Measurements from ENCODE around the gene APOC1. TPM values are rescaled to one million over a fixed set of nuclear protein-coding genes. Genes with fewer than 3 reads are reported as not detected.

Gene APOC1
- total RNA-seq, 2 experiments from 2014 or later: 1.9 TPM; not detected in 1

DNA sequence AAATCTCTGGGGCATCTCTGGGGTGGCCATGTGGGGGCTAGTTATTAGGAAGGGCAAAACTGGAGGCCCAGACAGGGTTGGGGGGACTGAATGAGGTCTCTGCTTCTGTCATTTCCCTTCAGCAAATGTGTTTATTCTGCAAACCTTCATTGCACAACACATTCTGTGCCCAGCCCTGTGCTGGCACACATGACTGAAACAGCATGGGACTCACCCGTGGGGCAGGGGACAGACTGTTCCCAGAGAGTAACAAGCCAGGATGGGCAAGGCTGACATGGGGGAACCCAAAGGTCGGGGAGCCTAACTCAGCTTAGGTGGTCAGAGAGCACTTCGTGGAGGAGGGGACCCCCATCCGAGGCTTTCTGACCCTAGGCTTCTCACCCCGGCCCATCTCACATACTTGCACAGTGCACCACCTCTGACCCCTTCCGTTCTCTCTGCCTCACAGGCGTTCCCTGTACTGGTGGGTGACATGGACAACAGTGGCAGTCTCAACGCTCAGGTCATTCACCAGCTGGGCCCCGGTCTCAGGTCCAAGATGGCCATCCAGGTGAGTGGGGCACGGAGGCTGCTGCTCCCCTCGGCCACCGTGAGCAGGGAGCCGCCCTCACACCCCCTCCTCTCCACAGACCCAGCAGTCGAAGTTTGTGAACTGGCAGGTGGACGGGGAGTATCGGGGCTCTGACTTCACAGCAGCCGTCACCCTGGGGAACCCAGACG lies 20.9 kb upstream of the APOC1 start:
- H3K27me3 Mint-ChIP-seq: no peaks in the 10 kb centered on the region
- peaks cover 38% of the 10 kb centered on the region for H3K4me1 Mint-ChIP-seq
- ATAC-seq (no peak), DNase-seq (no peak)
- CTCF ChIA-PET: no interaction called here
- no peaks in the 10 kb centered on the region for H3K9me3 Mint-ChIP-seq (ENCODE audit: low read depth)
- H3K4me3 Mint-ChIP-seq: no peak overlapping the region
- H3K36me3 Mint-ChIP-seq: peaks cover 37% of the 10 kb centered on the region
- H3K27ac Mint-ChIP-seq: no peak overlapping the region

DNA sequence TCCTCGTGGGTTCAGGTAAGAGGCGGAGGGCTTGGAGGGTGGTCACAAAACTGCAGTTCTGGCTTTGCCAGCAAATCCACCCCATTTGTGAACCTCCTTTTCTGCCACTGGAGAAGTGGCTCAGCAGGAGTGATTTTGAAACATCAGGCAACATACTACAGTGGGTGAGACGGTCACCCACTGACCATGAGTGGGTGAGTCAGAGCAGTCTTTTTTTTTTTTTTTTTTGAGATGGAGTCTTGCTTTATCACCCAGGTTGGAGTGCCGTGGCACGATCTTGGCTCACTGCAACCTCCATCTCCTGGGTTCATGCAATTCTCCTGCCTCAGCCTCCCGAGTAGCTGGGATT lies 20.4 kb upstream of the APOC1 start:
- Mint-ChIP-seq H3K27me3 (no peaks in the 10 kb centered on the region), H3K9me3 (ENCODE audit: low read depth) (no peaks in the 10 kb centered on the region)
- CTCF ChIA-PET: no interaction called here

DNA sequence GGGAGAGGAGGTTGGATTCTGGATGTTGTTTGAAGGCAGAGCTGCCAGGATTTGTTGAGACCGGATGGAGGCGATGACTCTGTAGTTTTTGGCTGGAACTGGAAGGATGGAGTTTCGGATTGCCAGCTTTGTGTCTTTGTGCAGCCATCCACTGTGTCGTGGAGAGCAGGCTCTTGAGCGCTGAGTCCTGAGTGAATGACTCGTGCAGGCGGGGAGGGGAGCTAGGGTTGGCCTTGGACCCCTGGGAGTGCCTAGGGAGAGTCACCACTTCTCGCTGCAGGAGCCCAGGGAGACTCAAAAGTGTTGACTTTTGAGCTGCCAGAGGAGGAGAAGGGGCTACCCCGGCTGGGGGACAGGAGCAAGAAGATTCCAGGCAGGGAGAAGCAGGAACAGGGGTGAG lies 19.5 kb upstream of the APOC1 start:
- Mint-ChIP-seq H3K27ac (no peak overlapping the region), H3K36me3 (peaks cover 37% of the 10 kb centered on the region), H3K9me3 (ENCODE audit: low read depth) (no peaks in the 10 kb centered on the region), H3K4me1 (peaks cover 33% of the 10 kb centered on the region), H3K27me3 (no peaks in the 10 kb centered on the region), H3K4me3 (no peak overlapping the region)
- DNase-seq (no peak), ATAC-seq (no peak)
- CTCF ChIA-PET: interaction anchor here (1.1 kb wide), 1 partner anchor 9 kb away, joined by 4 read pairs; no protein-coding TSS in a partner anchor

More for the DNA sequence above, 20.4 kb upstream of the APOC1 start:
- Mint-ChIP-seq H3K4me3 (no peak overlapping the region), H3K4me1 (peaks cover 37% of the 10 kb centered on the region), H3K36me3 (peaks cover 37% of the 10 kb centered on the region), H3K27ac (no peak overlapping the region)
- ATAC-seq (no peak), DNase-seq (no peak)

DNA sequence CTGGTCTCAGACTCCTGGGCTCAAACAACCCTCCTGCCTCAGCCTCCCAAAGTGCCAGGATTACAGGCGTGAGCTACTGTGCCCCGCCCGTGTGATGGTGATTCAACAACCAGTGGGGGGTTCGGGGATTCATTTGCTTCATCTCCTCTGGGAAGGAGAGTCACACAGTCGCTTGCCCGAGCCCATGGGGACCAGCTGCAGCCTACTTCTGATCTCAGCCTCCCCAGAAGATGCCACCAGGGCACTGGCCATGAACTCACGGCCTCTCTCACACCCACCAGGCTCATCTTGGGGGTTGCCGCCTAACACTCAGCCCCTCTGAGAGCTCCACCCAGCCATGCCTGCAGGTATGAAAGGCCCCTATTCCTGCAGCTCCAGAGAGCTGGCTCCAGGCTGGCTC lies 16.6 kb upstream of the APOC1 start:
- CTCF ChIA-PET: no interaction called here
- H3K9me3 Mint-ChIP-seq (ENCODE audit: low read depth): no peaks in the 10 kb centered on the region
- H3K36me3 Mint-ChIP-seq: peaks cover 26% of the 10 kb centered on the region
- H3K4me3 Mint-ChIP-seq: no peak overlapping the region
- H3K4me1 Mint-ChIP-seq: peaks cover 16% of the 10 kb centered on the region
- ATAC-seq (no peak), DNase-seq (no peak)
- no peaks in the 10 kb centered on the region for H3K27me3 Mint-ChIP-seq
- H3K27ac Mint-ChIP-seq: no peak overlapping the region

DNA sequence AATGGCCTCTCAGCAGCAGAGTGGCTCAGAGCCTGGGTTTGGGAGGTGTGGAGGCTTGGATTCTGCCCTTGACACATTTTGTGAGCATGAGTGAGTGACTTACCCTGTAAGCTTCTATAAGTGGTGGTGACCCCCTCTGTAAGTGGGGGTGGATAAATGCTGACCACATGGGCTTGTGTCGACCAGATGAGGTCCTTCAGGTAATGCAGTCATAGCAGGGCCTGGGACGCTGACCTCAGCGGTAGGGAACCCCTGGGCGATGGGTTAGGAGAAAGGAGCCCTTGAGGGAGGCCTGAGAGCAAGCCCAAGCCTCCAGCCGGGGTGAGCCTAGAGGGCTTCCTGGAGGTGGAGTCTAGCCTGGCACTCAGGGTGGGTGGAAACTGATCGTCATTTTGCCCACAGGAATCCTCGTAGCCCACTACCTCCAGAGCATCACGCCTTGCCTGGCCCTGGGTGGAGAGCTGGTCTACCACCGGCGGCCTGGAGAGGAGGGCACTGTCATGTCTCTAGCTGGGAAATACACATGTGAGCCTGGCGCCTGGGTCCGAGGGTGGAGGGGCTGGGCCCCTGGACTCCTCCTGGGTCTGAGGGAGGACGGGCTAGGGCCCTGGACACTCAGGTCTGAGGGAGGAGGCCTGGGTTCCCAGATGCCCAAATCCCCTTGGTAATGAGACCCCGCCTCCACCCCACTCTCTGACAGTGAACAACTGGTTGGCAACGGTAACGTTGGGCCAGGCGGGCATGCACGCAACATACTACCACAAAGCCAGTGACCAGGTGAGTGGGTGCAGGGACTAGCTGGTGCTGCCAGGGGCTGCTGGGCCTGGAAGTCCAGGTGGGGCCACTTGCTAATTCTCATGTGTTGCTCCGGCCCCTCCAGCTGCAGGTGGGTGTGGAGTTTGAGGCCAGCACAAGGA lies 13.8 kb upstream of the APOC1 start:
- DNase-seq (no peak), ATAC-seq (no peak)
- Mint-ChIP-seq H3K36me3 (peaks cover 8% of the 10 kb centered on the region), H3K4me3 (no peak overlapping the region), H3K9me3 (ENCODE audit: low read depth) (no peaks in the 10 kb centered on the region), H3K27ac (no peak overlapping the region), H3K27me3 (peaks cover 4% of the 10 kb centered on the region), H3K4me1 (peaks cover 5% of the 10 kb centered on the region)
- CTCF ChIA-PET: no interaction called here

DNA sequence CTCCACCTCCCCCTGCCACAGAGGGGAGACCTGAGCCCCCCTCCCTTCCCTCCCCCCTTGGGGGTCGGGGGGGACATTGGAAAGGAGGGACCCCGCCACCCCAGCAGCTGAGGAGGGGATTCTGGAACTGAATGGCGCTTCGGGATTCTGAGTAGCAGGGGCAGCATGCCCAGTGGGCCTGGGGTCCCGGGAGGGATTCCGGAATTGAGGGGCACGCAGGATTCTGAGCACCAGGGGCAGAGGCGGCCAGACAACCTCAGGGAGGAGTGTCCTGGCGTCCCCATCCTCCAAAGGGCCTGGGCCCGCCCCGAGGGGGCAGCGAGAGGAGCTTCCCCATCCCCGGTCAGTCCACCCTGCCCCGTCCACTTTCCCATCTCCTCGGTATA lies 11.2 kb upstream of the APOC1 start:
- peaks cover under 1% of the 10 kb centered on the region for H3K36me3 Mint-ChIP-seq
- CTCF ChIA-PET: interaction anchor here (1.0 to 2.5 kb wide), 10 partner anchors 8 to 282 kb away, joined by 3 to 13 read pairs (median 4); partner anchors contain the start of genes BLOC1S3, CLPTM1 and TOMM40

DNA sequence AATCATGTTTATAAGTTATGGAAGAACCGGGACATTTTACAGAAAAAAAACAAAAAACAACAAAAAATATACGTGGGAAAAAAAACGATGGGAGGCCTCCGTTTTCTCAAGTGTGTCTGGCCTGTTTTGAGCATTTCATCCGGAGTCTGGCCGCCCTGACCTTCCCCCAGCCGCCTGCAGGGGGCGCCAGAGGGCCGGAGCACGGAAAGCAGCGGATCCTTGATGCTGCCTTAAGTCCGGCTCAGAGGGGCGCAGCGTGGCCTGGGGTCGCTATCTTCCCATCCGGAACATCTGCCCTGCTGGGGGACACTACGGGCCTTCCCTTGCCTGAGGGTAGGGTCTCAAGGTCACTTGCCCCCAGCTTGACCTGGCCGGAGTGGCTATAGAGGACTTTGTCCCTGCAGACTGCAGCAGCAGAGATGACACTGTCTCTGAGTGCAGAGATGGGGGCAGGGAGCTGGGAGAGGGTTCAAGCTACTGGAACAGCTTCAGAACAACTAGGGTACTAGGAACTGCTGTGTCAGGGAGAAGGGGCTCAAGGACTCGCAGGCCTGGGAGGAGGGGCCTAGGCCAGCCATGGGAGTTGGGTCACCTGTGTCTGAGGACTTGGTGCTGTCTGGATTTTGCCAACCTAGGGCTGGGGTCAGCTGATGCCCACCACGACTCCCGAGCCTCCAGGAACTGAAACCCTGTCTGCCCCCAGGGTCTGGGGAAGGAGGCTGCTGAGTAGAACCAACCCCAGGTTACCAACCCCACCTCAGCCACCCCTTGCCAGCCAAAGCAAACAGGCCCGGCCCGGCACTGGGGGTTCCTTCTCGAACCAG lies 10.6 kb upstream of the APOC1 start:
- H3K27me3 Mint-ChIP-seq: peaks cover 17% of the 10 kb centered on the region
- no peak overlapping the region for H3K27ac Mint-ChIP-seq
- ATAC-seq (peak; percentile 65), DNase-seq (peak; percentile 79)
- no peaks in the 10 kb centered on the region for H3K9me3 Mint-ChIP-seq (ENCODE audit: low read depth)
- H3K36me3 Mint-ChIP-seq: no peaks in the 10 kb centered on the region
- no peak overlapping the region for H3K4me3 Mint-ChIP-seq
- H3K4me1 Mint-ChIP-seq: peaks cover 8% of the 10 kb centered on the region
- CTCF ChIA-PET: interaction anchor here (0.7 to 2.5 kb wide), 13 partner anchors 9 to 281 kb away, joined by 3 to 13 read pairs (median 4); partner anchors contain the start of genes BLOC1S3, CLPTM1 and TOMM40

More for the DNA sequence above, 11.2 kb upstream of the APOC1 start:
- no peak for ATAC-seq
- DNase-seq: no peak
- H3K4me1 Mint-ChIP-seq: peaks cover 8% of the 10 kb centered on the region
- H3K27me3 Mint-ChIP-seq: peaks cover 17% of the 10 kb centered on the region
- H3K27ac Mint-ChIP-seq: no peak overlapping the region
- H3K9me3 Mint-ChIP-seq (ENCODE audit: low read depth): no peaks in the 10 kb centered on the region
- no peak overlapping the region for H3K4me3 Mint-ChIP-seq

DNA sequence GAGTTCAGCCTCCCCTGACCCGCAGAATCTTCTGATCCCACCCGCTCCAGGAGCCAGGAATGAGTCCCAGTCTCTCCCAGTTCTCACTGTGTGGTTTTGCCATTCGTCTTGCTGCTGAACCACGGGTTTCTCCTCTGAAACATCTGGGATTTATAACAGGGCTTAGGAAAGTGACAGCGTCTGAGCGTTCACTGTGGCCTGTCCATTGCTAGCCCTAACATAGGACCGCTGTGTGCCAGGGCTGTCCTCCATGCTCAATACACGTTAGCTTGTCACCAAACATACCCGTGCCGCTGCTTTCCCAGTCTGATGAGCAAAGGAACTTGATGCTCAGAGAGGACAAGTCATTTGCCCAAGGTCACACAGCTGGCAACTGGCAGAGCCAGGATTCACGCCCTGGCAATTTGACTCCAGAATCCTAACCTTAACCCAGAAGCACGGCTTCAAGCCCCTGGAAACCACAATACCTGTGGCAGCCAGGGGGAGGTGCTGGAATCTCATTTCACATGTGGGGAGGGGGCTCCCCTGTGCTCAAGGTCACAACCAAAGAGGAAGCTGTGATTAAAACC lies 9.9 kb upstream of the APOC1 start:
- CTCF ChIA-PET: interaction anchor here (0.7 to 2.5 kb wide), 14 partner anchors 9 to 281 kb away, joined by 3 to 13 read pairs (median 4); partner anchors contain the start of genes CLPTM1 and TOMM40
- peaks cover 8% of the 10 kb centered on the region for H3K4me1 Mint-ChIP-seq
- peaks cover 17% of the 10 kb centered on the region for H3K27me3 Mint-ChIP-seq
- H3K9me3 Mint-ChIP-seq (ENCODE audit: low read depth): no peaks in the 10 kb centered on the region
- H3K27ac Mint-ChIP-seq: no peak overlapping the region
- DNase-seq (no peak), ATAC-seq (no peak)
- no peaks in the 10 kb centered on the region for H3K36me3 Mint-ChIP-seq
- no peak overlapping the region for H3K4me3 Mint-ChIP-seq

DNA sequence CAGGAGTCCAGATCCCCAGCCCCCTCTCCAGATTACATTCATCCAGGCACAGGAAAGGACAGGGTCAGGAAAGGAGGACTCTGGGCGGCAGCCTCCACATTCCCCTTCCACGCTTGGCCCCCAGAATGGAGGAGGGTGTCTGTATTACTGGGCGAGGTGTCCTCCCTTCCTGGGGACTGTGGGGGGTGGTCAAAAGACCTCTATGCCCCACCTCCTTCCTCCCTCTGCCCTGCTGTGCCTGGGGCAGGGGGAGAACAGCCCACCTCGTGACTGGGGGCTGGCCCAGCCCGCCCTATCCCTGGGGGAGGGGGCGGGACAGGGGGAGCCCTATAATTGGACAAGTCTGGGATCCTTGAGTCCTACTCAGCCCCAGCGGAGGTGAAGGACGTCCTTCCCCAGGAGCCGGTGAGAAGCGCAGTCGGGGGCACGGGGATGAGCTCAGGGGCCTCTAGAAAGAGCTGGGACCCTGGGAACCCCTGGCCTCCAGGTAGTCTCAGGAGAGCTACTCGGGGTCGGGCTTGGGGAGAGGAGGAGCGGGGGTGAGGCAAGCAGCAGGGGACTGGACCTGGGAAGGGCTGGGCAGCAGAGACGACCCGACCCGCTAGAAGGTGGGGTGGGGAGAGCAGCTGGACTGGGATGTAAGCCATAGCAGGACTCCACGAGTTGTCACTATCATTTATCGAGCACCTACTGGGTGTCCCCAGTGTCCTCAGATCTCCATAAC lies 8.8 kb upstream of the APOC1 start, which contains the start of gene APOE:
TSS of gene APOE (plus strand) at position 360 of the 724 bp plus-strand sequence. CDS start 829 bp downstream, outside the sequence.
- H3K4me1 Mint-ChIP-seq: peaks cover 8% of the 10 kb centered on the region
- ATAC-seq (no peak), DNase-seq (no peak)
- no peaks in the 10 kb centered on the region for H3K9me3 Mint-ChIP-seq (ENCODE audit: low read depth)
- H3K36me3 Mint-ChIP-seq: no peaks in the 10 kb centered on the region
- CTCF ChIA-PET: interaction anchor here (1.0 kb wide), 2 partner anchors 20 to 47 kb away, joined by 3 to 4 read pairs; no protein-coding TSS in a partner anchor
- peaks cover 17% of the 10 kb centered on the region for H3K27me3 Mint-ChIP-seq
- no peak within 1 kb of the TSS for H3K27ac Mint-ChIP-seq
- peak within 1 kb of the TSS; percentile 9 for H3K4me3 Mint-ChIP-seq

- Mint-ChIP-seq H3K27ac (no peak overlapping the region), H3K36me3 (no peaks in the 10 kb centered on the region), H3K27me3 (peaks cover 25% of the 10 kb centered on the region), H3K9me3 (ENCODE audit: low read depth) (no peaks in the 10 kb centered on the region), H3K4me1 (peaks cover 8% of the 10 kb centered on the region), H3K4me3 (no peak overlapping the region)
- DNase-seq (no peak), ATAC-seq (no peak)
- CTCF ChIA-PET: no interaction called here
These were observed 6.8 kb upstream of the APOC1 start for GRCh38 chr19:44907613-44908012.

GRCh38 chr19:44908074-44908835 lies 6.2 kb upstream of the APOC1 start:
- Mint-ChIP-seq H3K27me3 (peaks cover 29% of the 10 kb centered on the region), H3K4me1 (peaks cover 8% of the 10 kb centered on the region), H3K9me3 (ENCODE audit: low read depth) (no peaks in the 10 kb centered on the region), H3K4me3 (no peak overlapping the region), H3K27ac (no peak overlapping the region), H3K36me3 (no peaks in the 10 kb centered on the region)
- ATAC-seq: no peak
- CTCF ChIA-PET: no interaction called here
- no peak for DNase-seq

DNA sequence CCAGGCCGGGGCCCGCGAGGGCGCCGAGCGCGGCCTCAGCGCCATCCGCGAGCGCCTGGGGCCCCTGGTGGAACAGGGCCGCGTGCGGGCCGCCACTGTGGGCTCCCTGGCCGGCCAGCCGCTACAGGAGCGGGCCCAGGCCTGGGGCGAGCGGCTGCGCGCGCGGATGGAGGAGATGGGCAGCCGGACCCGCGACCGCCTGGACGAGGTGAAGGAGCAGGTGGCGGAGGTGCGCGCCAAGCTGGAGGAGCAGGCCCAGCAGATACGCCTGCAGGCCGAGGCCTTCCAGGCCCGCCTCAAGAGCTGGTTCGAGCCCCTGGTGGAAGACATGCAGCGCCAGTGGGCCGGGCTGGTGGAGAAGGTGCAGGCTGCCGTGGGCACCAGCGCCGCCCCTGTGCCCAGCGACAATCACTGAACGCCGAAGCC lies 5.6 kb upstream of the APOC1 start:
- CTCF ChIA-PET: no interaction called here
- Mint-ChIP-seq H3K9me3 (ENCODE audit: low read depth) (no peaks in the 10 kb centered on the region), H3K4me3 (no peak overlapping the region), H3K27ac (no peak overlapping the region), H3K36me3 (no peaks in the 10 kb centered on the region), H3K27me3 (peaks cover 34% of the 10 kb centered on the region), H3K4me1 (peaks cover 11% of the 10 kb centered on the region)
- DNase-seq (no peak), ATAC-seq (no peak)

Measured in activated CD8-positive, alpha-beta memory T cell treated with anti-CD3 and anti-CD28 coated beads, Interleukin-2, amount 10 ng/mL, durations not matched to agents 7 days and 5 days (primary cell).